GM19452 (cell line): ENCODE results near the gene SLAMF8.

Source experiments
- ATAC-seq: cut with Tn5 transposase; IDR thresholded peaks from one replicate; pipeline ENCODE4 v1.9.1; 2021; ENCODE audit not compliant: unreplicated experiment

Gene SLAMF8

GRCh38 chr1:159826441-159827101 lies at the start of gene SLAMF8:
Gene SLAMF8, plus strand, starts transcription at chr1:159826873. Its CDS starts 26 bp downstream, at chr1:159826899.
- ATAC-seq, result no peak

- ATAC-seq, result no peak
These were observed 48.4 kb upstream of the SLAMF8 start for GRCh38 chr1:159778266-159778665.

- ATAC-seq, result no peak
These were observed 47.2 kb upstream of the SLAMF8 start for GRCh38 chr1:159779403-159779851.

GRCh38 chr1:159780583-159781582 lies 45.8 kb upstream of the SLAMF8 start, which contains the start of gene DUSP23:
Gene DUSP23, plus strand, starts transcription at chr1:159780962. Its CDS starts 139 bp downstream, at chr1:159781101.
- peak; percentile 98 for ATAC-seq

- no peak for ATAC-seq
These were observed 44.7 kb upstream of the SLAMF8 start for GRCh38 chr1:159781992-159782391.

GRCh38 chr1:159783724-159784123 lies 42.9 kb upstream of the SLAMF8 start:
- ATAC-seq, result no peak

- no peak for ATAC-seq
These were observed 40.2 kb upstream of the SLAMF8 start for GRCh38 chr1:159786465-159786864.

GRCh38 chr1:159786966-159787365 lies 39.7 kb upstream of the SLAMF8 start:
- ATAC-seq, result no peak

- no peak for ATAC-seq
These were observed 36.3 kb upstream of the SLAMF8 start for GRCh38 chr1:159790237-159790917.

- no peak for ATAC-seq
These were observed 35.6 kb upstream of the SLAMF8 start for GRCh38 chr1:159791031-159791430.

GRCh38 chr1:159791461-159791860 lies 35.2 kb upstream of the SLAMF8 start:
- no peak for ATAC-seq

- ATAC-seq, result no peak
These were observed 31.1 kb upstream of the SLAMF8 start for GRCh38 chr1:159795534-159795933.

- ATAC-seq, result no peak
These were observed 27.8 kb upstream of the SLAMF8 start for GRCh38 chr1:159798893-159799292.

- ATAC-seq, result no peak
These were observed 27.2 kb upstream of the SLAMF8 start for GRCh38 chr1:159799446-159799985.

GRCh38 chr1:159800177-159800930 lies 26.3 kb upstream of the SLAMF8 start:
- ATAC-seq, result peak; percentile 75

GRCh38 chr1:159802111-159802510 lies 24.6 kb upstream of the SLAMF8 start, which contains the start of gene FCRL6:
Gene FCRL6, plus strand, starts transcription at chr1:159802360. Its CDS starts 65 bp downstream, at chr1:159802425.
- ATAC-seq, result no peak

GRCh38 chr1:159803956-159804689 lies 22.6 kb upstream of the SLAMF8 start:
- ATAC-seq, result no peak

- no peak for ATAC-seq
These were observed 21.7 kb upstream of the SLAMF8 start for GRCh38 chr1:159804924-159805323.

- no peak for ATAC-seq
These were observed 10.7 kb upstream of the SLAMF8 start for GRCh38 chr1:159815926-159816325.
